IPS-18a (cell line): ENCODE measurements around the gene BTBD17.
A peak's percentile ranks its signal among the peaks of the same experiment; 100 is the strongest.

Experiments
- H3K27ac ChIP-seq: one replicate; pipeline ENCODE4 v1.5.1; 2013; ENCODE audit warnings: low read length
- H3K27me3 ChIP-seq: one replicate; pipeline ENCODE4 v1.6.1; 2013; ENCODE audit warnings: mild to moderate bottlenecking, low read length; ENCODE audit not compliant: control insufficient read depth, insufficient read depth
- H3K36me3 ChIP-seq: one replicate; pipeline ENCODE4 v1.6.1; 2013; ENCODE audit warnings: low read depth, low read length; ENCODE audit not compliant: control insufficient read depth
- H3K4me1 ChIP-seq: one replicate; pipeline ENCODE4 v1.6.1; 2013; ENCODE audit warnings: low read depth, low read length; ENCODE audit not compliant: control insufficient read depth
- H3K4me3 ChIP-seq: one replicate; pipeline ENCODE4 v1.5.1; 2013; ENCODE audit warnings: low read length
- H3K9ac ChIP-seq: one replicate; pipeline ENCODE4 v1.6.1; 2013; ENCODE audit warnings: mild to moderate bottlenecking, low read length, moderate library complexity
- H3K9me3 ChIP-seq: one replicate; pipeline ENCODE4 v1.6.1; 2013; ENCODE audit warnings: low read depth, low read length; ENCODE audit not compliant: control insufficient read depth

Gene BTBD17

GRCh38 chr17:74394275-74394950, 32.7 kb upstream of the BTBD17 start:
- no peaks in the 10 kb centered on the region for H3K9me3 ChIP-seq
- H3K27me3 ChIP-seq, result no peaks in the 10 kb centered on the region
- H3K4me1 ChIP-seq, result no peaks in the 10 kb centered on the region
- H3K9ac ChIP-seq, result no peak overlapping the region
- no peaks in the 10 kb centered on the region for H3K36me3 ChIP-seq
- no peak overlapping the region for H3K4me3 ChIP-seq
- H3K27ac ChIP-seq, result no peak overlapping the region

- H3K9me3 ChIP-seq, result no peaks in the 10 kb centered on the region
- no peaks in the 10 kb centered on the region for H3K36me3 ChIP-seq
- H3K4me1 ChIP-seq, result no peaks in the 10 kb centered on the region
- H3K27me3 ChIP-seq, result no peaks in the 10 kb centered on the region
- no peak overlapping the region for H3K4me3 ChIP-seq
- no peak overlapping the region for H3K9ac ChIP-seq
- H3K27ac ChIP-seq, result no peak overlapping the region
Measured at GRCh38 chr17:74393346-74393942, 31.8 kb upstream of the BTBD17 start.

- H3K36me3 ChIP-seq, result no peaks in the 10 kb centered on the region
- no peak overlapping the region for H3K4me3 ChIP-seq
- H3K27ac ChIP-seq, result no peak overlapping the region
- peaks cover under 1% of the 10 kb centered on the region for H3K4me1 ChIP-seq
- H3K27me3 ChIP-seq, result no peaks in the 10 kb centered on the region
- no peaks in the 10 kb centered on the region for H3K9me3 ChIP-seq
- H3K9ac ChIP-seq, result no peak overlapping the region
Measured at GRCh38 chr17:74392848-74393247, 31.2 kb upstream of the BTBD17 start.

GRCh38 chr17:74391771-74392170, 30.1 kb upstream of the BTBD17 start:
- H3K36me3 ChIP-seq, result no peaks in the 10 kb centered on the region
- no peak overlapping the region for H3K9ac ChIP-seq
- H3K27me3 ChIP-seq, result no peaks in the 10 kb centered on the region
- H3K27ac ChIP-seq, result no peak overlapping the region
- H3K4me1 ChIP-seq, result peaks cover 12% of the 10 kb centered on the region
- H3K4me3 ChIP-seq, result no peak overlapping the region
- H3K9me3 ChIP-seq, result no peaks in the 10 kb centered on the region

GRCh38 chr17:74390680-74391653, 29.3 kb upstream of the BTBD17 start:
- no peaks in the 10 kb centered on the region for H3K27me3 ChIP-seq
- no peaks in the 10 kb centered on the region for H3K9me3 ChIP-seq
- H3K9ac ChIP-seq, result no peak overlapping the region
- no peak overlapping the region for H3K4me3 ChIP-seq
- H3K36me3 ChIP-seq, result no peaks in the 10 kb centered on the region
- no peak overlapping the region for H3K27ac ChIP-seq
- peaks cover 14% of the 10 kb centered on the region for H3K4me1 ChIP-seq

- no peaks in the 10 kb centered on the region for H3K9me3 ChIP-seq
- no peak overlapping the region for H3K4me3 ChIP-seq
- peaks cover 14% of the 10 kb centered on the region for H3K4me1 ChIP-seq
- H3K27me3 ChIP-seq, result no peaks in the 10 kb centered on the region
- H3K27ac ChIP-seq, result no peak overlapping the region
- H3K9ac ChIP-seq, result no peak overlapping the region
- no peaks in the 10 kb centered on the region for H3K36me3 ChIP-seq
Measured at GRCh38 chr17:74389937-74390679, 28.4 kb upstream of the BTBD17 start.

GRCh38 chr17:74389084-74389753, 27.6 kb upstream of the BTBD17 start:
- Histone ChIP-seq H3K27ac (no peak overlapping the region), H3K27me3 (no peaks in the 10 kb centered on the region), H3K9me3 (no peaks in the 10 kb centered on the region), H3K36me3 (no peaks in the 10 kb centered on the region), H3K9ac (no peak overlapping the region), H3K4me3 (no peak overlapping the region), H3K4me1 (peaks cover 14% of the 10 kb centered on the region)

- H3K9me3 ChIP-seq, result no peaks in the 10 kb centered on the region
- H3K4me3 ChIP-seq, result peak overlapping the region; percentile 11
- H3K9ac ChIP-seq, result no peak overlapping the region
- H3K36me3 ChIP-seq, result no peaks in the 10 kb centered on the region
- peaks cover 14% of the 10 kb centered on the region for H3K4me1 ChIP-seq
- no peaks in the 10 kb centered on the region for H3K27me3 ChIP-seq
- H3K27ac ChIP-seq, result no peak overlapping the region
Measured at GRCh38 chr17:74387365-74388218, 25.9 kb upstream of the BTBD17 start.

GRCh38 chr17:74386386-74386785, 24.7 kb upstream of the BTBD17 start:
- Histone ChIP-seq H3K36me3 (no peaks in the 10 kb centered on the region), H3K27ac (no peak overlapping the region), H3K9ac (no peak overlapping the region), H3K9me3 (no peaks in the 10 kb centered on the region), H3K4me3 (no peak overlapping the region), H3K4me1 (peaks cover 14% of the 10 kb centered on the region), H3K27me3 (no peaks in the 10 kb centered on the region)

- Histone ChIP-seq H3K9ac (no peak overlapping the region), H3K36me3 (no peaks in the 10 kb centered on the region), H3K4me3 (no peak overlapping the region), H3K4me1 (peaks cover 18% of the 10 kb centered on the region), H3K27me3 (no peaks in the 10 kb centered on the region), H3K27ac (no peak overlapping the region), H3K9me3 (no peaks in the 10 kb centered on the region)
Measured at GRCh38 chr17:74385201-74385600, 23.5 kb upstream of the BTBD17 start.
